Keratinocyte (primary cell): ENCODE measurements around the gene XPNPEP2. TPM values are rescaled to one million over a fixed set of nuclear protein-coding genes. Genes with fewer than 3 reads are reported as not detected.

Experiments
- DNase-seq: peaks from one replicate; pipeline ENCODE4 v3.0.0-alpha.2; 2011; ENCODE audit warnings: low read depth, missing footprints, low spot score
- FAIRE-seq: peaks from 2 replicates; lab custom pipeline; 2011; peaks lifted over from hg19 to GRCh38; lab: Jason Lieb, UNC
- H2AFZ ChIP-seq: 2 replicates; pipeline ENCODE4 v1.6.0; 2012; ENCODE audit warnings: low read length, control low read depth, inconsistent platforms; ENCODE audit not compliant: control insufficient read depth
- H3K27ac ChIP-seq: 2 replicates; pipeline ENCODE4 v1.5.1; 2011; ENCODE audit warnings: low read length; ENCODE audit not compliant: control insufficient read depth, insufficient read depth
- H3K27me3 ChIP-seq: 3 replicates; pipeline ENCODE4 v1.6.0; 2011; ENCODE audit warnings: low read length; ENCODE audit not compliant: control insufficient read depth, insufficient read depth; ENCODE audit errors: extremely low read depth
- H3K36me3 ChIP-seq, 2 experiments: 2 replicates in 1 of 2; 3 replicates in 1 of 2; pipeline ENCODE4 v1.5.1; 2011; ENCODE audit warnings: low read length in 2 of 2, mild to moderate bottlenecking in 1 of 2; ENCODE audit not compliant: control insufficient read depth in 2 of 2, insufficient read depth in 2 of 2; ENCODE audit errors: extremely low read depth in 1 of 2
- H3K4me1 ChIP-seq: 3 replicates; pipeline ENCODE4 v1.5.1; 2011; ENCODE audit warnings: low read length; ENCODE audit not compliant: control insufficient read depth, insufficient read depth; ENCODE audit errors: extremely low read depth
- H3K4me2 ChIP-seq: 3 replicates; pipeline ENCODE4 v1.6.0; 2011; ENCODE audit warnings: low read depth, low read length; ENCODE audit not compliant: control insufficient read depth, insufficient read depth; ENCODE audit errors: extremely low read depth
- H3K4me3 ChIP-seq, 3 experiments: fragments of 200-600 bp in 1 of 3; sonication (generic) in 1 of 3; 2 replicates in 2 of 3; 3 replicates in 1 of 3; pipeline ENCODE4 v1.5.1; 2011 to 2016; ENCODE audit warnings: low read length in 3 of 3, mild to moderate bottlenecking in 3 of 3, control low read depth in 2 of 3, inconsistent platforms in 1 of 3, low read depth in 1 of 3, mixed read lengths in 1 of 3, mixed run types in 1 of 3, moderate library complexity in 1 of 3; ENCODE audit not compliant: control insufficient read depth in 2 of 3, insufficient read depth in 2 of 3; ENCODE audit errors: extremely low read depth in 1 of 3
- H3K79me2 ChIP-seq: 2 replicates; pipeline ENCODE4 v1.6.0; 2012; ENCODE audit warnings: low read length; ENCODE audit not compliant: control insufficient read depth, insufficient read depth
- H3K9ac ChIP-seq: 3 replicates; pipeline ENCODE4 v1.6.0; 2011; ENCODE audit warnings: low read length; ENCODE audit not compliant: control insufficient read depth, insufficient read depth; ENCODE audit errors: extremely low read depth
- H3K9me1 ChIP-seq: 3 replicates; pipeline ENCODE4 v1.6.0; 2011; ENCODE audit warnings: low read length; ENCODE audit not compliant: control insufficient read depth, insufficient read depth; ENCODE audit errors: extremely low read depth
- H3K9me3 ChIP-seq: 2 replicates; pipeline ENCODE4 v1.5.1; 2012; ENCODE audit warnings: low read depth, low read length; ENCODE audit not compliant: control insufficient read depth
- H4K20me1 ChIP-seq: 3 replicates; pipeline ENCODE4 v1.6.0; 2011; ENCODE audit warnings: low read length; ENCODE audit not compliant: control insufficient read depth, insufficient read depth; ENCODE audit errors: extremely low read depth
- CTCF ChIP-seq, 3 experiments: IDR thresholded peaks in 1 of 3; conservative IDR thresholded peaks in 1 of 3; optimal IDR thresholded peaks in 1 of 3; 2 replicates in 2 of 3; 3 replicates in 1 of 3; pipeline versions ENCODE3 to v1.5.1; 2011; ENCODE audit warnings: low read length in 3 of 3, mild to moderate bottlenecking in 3 of 3, moderate library complexity in 2 of 3, control low read depth in 1 of 3, inconsistent platforms in 1 of 3; ENCODE audit not compliant: insufficient read depth in 2 of 3; ENCODE audit errors: extremely low read depth in 1 of 3
- EZH2 ChIP-seq: IDR thresholded peaks from one replicate; pipeline ENCODE4 v1.6.1; 2012; ENCODE audit warnings: inconsistent platforms, mild to moderate bottlenecking, low read length, moderate library complexity
- dilution Hi-C: fragments of 300-500 bp; cut with MboI; formaldehyde crosslinking; loops from one replicate; pipeline ENCODE4 v1.7.0; 2020; ENCODE audit warnings: low sequenced_read_pairs; ENCODE audit not compliant: extremely low pct_ligation_motif_present
- polyA plus RNA-seq, 5 experiments: library from polyadenylated mRNA; depleted of rRNA in 3 of 5; stranded (reverse) in 3 of 5; stranded (forward) in 1 of 5; unstranded in 1 of 5; fragments of >200 nt; gene quantifications; 1 replicate in 1 of 5; 2 replicates in 3 of 5; 3 replicates in 1 of 5; pipeline versions ENCODE4 v1.2.1 to v1.2.3, GENCODE V29; 2011 to 2012; ENCODE audit warnings: missing spikeins in 2 of 5, low read depth in 1 of 5, low replicate concordance in 1 of 5

Gene XPNPEP2
- polyA plus RNA-seq, 1 donor (not counting 4 experiments of a cell fraction or from before 2014, with no cell fraction given): not detected

- Histone ChIP-seq H3K36me3 (no peaks in the 10 kb centered on the region), H3K4me1 (no peaks in the 10 kb centered on the region), H3K9me3 (no peaks in the 10 kb centered on the region), H3K4me3 (no peak overlapping the region), H3K27ac (no peak overlapping the region), H4K20me1 (no peaks in the 10 kb centered on the region), H3K9me1 (no peaks in the 10 kb centered on the region), H3K79me2 (no peaks in the 10 kb centered on the region), H3K4me2 (no peak overlapping the region), H2AFZ (no peak overlapping the region), H3K9ac (no peak overlapping the region), H3K27me3 (no peaks in the 10 kb centered on the region)
- no peak for DNase-seq
- dilution Hi-C loops: no loop called here
- TF ChIP-seq CTCF (optimal IDR thresholded peaks at IDR 0.05 in 1 of 3, IDR thresholded peaks at IDR 0.05 in 1 of 3, conservative IDR thresholded peaks at IDR 0.05 in 1 of 3; ENCODE audit: extremely low read depth in 1 of 3, insufficient read depth in 2 of 3, low read length in 3 of 3): no peak
- no peak for TF ChIP-seq EZH2
- FAIRE-seq: no peak
These were observed 24.9 kb downstream of the XPNPEP2 start for GRCh38 chrX:129763666-129764065.

- Histone ChIP-seq H3K9me1 (no peaks in the 10 kb centered on the region), H3K27ac (no peak overlapping the region), H3K9ac (no peak overlapping the region), H3K9me3 (no peaks in the 10 kb centered on the region), H2AFZ (no peak overlapping the region), H3K79me2 (no peaks in the 10 kb centered on the region), H3K27me3 (no peaks in the 10 kb centered on the region), H3K4me3 (no peak overlapping the region), H3K4me2 (no peak overlapping the region), H3K4me1 (no peaks in the 10 kb centered on the region), H4K20me1 (no peaks in the 10 kb centered on the region), H3K36me3 (no peaks in the 10 kb centered on the region)
- TF ChIP-seq CTCF (optimal IDR thresholded peaks at IDR 0.05 in 1 of 3, IDR thresholded peaks at IDR 0.05 in 1 of 3, conservative IDR thresholded peaks at IDR 0.05 in 1 of 3; ENCODE audit: extremely low read depth in 1 of 3, insufficient read depth in 2 of 3, low read length in 3 of 3): no peak
- TF ChIP-seq EZH2: no peak
- dilution Hi-C loops: no loop called here
- FAIRE-seq (no peak), DNase-seq (no peak)
These were observed 29.4 kb downstream of the XPNPEP2 start for GRCh38 chrX:129768186-129768585.
